SIG-M5 treated with dmso at 0.1 percent for 504 hours (cell line): Measurements from ENCODE around the gene RPS6KC1.
"Not testable (repeated sequence)": the region's sequence is repeated elsewhere in the genome, so short reads cannot be mapped to it uniquely, and the experiment has no call there.

Experiments
- DNase-seq: peaks from one replicate; lab custom pipeline; 2025; ENCODE audit not compliant: unreplicated experiment; lab: John Stamatoyannopoulos, UW

Gene RPS6KC1

DNA sequence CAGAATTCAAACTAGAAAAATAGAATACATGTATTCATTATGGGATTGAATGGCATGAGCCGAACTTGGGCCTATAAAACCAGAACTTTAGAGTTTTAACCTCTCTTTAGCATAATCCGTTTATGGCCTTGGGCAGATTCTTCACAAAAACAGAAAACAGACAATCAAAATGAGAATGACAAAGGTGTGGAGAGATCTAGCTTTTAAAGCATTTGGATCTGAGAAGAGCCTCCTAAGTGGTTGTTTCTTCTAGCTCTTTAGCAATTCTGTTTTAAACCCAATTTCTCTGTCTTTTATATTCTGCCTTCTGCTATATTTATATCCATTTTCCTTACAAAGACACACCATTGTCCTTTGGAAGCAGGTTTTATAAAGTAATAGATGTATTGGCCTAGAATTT lies 160.2 kb downstream of the RPS6KC1 start:
- DNase-seq, result no peak

DNA sequence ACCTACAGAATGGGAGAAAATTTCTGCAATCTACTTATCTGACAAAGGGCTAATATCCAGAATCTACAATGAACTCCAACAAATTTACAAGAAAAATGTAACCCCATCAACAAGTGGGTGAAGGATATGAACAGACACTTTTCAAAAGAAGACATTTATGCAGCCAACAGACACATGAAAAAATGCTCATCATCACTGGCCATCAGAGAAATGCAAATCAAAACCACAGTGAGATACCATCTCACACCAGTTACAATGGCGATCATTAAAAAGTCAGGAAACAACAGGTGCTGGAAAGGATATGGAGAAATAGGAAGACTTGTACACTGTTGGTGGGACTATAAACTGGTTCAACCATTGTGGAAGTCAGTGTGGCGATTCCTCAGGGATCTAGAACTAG lies 168.0 kb downstream of the RPS6KC1 start:
- not testable (repeated sequence) for DNase-seq

DNA sequence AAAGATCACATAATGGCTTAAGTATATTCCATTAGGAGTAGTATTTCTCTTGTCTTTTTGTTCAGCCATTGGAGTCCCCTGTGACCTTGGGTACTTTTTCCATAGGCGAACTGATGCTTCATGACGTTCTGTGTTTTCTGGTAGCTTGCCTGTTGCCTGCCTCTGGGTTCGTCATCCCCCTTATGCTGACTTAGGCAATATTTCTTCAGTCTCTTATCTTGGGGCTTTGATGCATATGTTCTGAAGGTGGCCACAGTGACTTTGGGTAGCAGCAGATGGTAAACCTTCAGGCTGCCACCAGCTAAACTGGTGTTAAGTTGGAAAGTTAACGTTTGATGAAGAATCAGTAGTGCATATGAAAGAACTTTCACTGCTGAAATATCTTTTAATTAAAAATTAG lies 170.2 kb downstream of the RPS6KC1 start:
- no peak for DNase-seq

DNA sequence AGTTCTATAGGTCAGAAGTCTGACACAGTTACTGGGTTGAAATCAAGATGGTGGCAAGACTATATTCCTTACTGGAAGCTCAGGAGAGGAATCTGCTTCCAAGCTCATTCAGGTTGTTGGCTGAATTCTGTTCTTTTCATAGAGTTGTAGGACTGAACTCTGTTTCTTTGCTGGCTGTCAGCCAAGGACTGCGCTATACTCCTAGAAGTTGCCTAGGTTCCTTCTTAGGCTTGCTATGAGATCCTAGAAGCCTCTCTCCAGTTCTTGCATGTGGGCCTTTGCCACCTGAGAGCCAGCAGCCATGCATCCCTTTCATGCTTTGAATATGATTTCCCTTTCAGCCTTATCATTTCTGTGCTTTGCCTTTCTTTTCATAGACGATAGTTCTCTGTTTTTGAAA lies 176.4 kb downstream of the RPS6KC1 start:
- DNase-seq, result no peak

DNA sequence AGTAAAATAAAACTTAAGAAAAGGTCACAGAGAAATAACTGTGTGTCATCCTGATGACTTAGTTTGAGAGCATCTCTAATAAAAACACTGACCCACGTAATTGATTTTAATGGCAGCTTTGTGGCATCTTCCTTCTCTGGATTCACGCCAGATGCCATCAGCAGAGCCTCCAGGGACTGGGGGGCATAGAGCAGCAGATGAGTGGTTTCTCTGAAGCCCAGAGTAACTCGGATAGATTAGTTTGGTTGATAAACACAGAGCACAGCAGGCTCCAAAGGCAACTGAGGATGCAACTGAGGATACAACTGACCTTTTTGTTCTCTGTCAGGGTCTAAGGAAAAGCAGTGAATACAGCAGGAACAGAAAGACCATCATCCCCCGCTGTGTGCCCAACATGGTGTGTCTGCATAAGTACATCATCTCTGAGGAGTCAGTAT lies 180.8 kb downstream of the RPS6KC1 start:
- DNase-seq, result no peak

DNA sequence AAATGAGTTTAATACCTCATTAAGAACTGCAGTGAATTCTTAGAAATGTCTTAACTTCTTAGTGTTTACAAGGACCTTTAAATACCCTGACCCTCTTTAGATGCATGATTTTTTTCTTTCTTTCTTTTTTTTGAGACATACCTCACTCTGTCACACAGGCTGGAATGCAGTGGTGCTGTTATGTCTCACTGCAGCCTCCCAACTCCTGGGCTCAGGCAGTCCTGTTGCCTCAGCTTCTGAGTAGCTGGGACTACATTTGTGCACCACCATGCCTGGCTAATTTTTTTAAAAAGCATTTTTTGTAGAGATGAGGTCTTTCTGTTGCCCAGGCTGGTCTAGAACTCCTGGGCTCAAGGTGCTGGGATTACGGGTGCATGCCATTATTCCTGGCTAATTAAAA lies 191.8 kb downstream of the RPS6KC1 start:
- DNase-seq, result no peak

DNA sequence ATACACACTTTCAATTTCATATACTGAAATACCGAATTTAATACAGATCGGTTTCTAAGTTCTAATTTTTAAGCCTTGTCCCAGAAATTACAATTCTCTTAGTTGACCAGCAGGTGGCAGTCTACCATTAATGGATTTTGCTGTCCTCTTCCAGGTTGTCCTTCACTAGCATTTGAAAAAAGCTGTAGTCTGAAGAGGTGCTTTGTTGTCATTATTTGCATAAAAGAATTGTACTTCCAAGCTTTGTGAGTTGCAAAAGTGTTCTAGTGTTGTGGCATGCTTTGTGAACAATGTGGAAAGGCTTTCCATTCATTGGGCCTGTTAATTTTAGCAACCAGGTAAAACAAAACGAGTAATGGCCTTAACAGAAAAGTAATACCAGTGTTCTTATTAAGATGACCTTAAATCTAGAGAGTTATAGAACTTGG lies 193.6 kb downstream of the RPS6KC1 start:
- DNase-seq, result peak; percentile 75

DNA sequence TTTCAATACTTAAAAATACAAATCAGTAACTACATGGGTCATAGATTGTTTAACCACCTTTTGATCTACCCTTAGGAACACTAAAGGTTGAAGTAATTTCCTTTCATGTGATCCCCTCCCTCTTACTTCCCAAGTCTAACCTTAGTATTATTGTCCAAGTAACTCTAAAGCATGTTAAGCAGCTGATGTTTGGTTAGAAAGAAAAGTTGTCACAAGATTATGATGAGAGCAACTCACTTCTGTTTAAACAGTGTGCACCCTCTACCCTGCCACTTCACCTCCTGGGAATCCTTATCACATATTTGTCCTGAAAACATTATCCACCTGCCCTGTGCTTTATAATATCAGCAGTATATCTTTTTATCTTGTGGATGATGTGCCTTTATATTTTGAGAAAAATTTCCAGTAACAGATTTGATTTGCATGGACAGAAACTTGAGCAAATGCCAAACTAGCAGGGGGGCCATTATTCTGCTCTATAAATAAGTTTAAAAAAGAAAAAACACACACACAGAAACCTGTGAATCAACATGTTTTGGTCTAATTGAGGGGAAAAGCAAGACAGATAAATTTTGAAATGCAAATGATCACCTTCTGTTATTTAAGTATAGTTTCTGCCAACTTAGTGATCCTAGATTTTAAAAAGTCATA lies 194.3 kb downstream of the RPS6KC1 start:
- no peak for DNase-seq

DNA sequence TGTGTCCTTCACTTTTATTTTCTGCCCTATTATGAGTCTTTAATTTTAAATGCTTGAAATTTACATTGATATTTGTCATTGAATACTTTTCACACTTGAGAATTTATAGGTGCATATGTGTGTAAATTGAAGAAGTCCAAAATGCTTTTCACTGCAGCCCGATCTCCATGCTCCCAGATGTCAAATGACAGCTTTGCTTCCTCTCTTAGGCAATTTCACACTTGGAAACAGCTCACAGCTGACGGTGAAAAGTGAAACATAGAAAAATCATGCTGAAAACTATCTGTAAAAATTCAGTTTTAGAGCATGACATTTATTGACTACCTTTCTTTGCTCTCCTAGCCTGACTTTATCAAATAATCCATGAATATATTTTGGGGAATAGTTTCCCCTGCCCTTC lies 196.0 kb downstream of the RPS6KC1 start:
- DNase-seq, result no peak

DNA sequence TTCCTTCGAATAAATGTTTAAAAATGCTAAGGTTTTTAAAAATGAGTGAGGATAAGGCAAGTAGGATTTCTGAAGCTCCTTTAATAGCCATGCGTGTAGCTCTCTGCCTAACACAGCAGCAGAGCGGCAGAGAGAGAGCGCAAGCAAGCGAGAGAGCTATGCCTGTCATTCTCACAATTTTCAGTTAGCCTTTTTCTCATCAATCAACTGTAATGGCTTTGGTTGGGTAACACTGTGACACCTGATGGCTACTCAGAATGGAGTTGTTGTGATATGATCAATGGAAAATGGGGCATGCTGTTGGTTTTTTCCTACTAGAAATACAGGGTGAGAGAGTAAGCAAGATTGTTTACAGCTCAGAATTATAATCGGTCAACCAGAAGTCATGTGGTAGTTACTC lies 198.4 kb downstream of the RPS6KC1 start:
- no peak for DNase-seq

DNA sequence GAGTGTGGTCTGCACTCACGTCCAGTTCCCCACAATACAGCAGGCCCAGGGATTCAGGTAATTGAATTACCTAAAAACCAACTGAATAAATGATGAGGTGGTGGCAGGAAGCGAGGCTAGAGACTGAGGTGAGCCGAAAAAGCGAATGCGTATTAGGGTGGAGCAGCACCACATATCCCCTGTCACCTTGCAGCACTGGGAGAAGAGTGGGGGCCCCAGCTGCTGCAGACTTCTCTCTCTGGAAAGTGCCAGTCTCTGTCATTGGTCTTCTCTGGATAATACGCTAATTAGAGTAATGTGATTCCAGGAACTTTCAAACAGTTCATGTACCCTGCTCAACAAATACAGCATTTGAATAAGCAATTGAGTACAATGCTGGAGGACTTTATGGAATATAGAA lies 199.0 kb downstream of the RPS6KC1 start:
- DNase-seq, result no peak

DNA sequence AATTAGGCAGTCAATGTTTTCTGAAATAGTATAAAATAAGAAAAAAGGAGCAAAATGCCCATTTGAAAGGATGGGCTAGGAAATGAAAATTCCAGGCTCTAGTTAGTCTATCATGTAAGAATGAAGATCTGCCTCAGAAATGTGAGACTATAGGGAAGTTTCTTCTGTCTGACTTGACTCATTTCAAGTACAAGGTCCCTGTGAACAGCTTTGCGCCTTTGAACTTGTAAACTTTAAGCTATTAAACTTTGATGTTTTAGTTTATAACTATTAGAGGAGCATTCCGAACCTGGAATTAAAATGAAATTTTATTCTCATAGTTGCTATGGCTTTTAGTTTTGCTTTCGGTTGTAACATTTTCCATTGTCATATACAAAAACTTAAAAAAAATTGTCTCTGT lies 199.4 kb downstream of the RPS6KC1 start:
- no peak for DNase-seq

DNA sequence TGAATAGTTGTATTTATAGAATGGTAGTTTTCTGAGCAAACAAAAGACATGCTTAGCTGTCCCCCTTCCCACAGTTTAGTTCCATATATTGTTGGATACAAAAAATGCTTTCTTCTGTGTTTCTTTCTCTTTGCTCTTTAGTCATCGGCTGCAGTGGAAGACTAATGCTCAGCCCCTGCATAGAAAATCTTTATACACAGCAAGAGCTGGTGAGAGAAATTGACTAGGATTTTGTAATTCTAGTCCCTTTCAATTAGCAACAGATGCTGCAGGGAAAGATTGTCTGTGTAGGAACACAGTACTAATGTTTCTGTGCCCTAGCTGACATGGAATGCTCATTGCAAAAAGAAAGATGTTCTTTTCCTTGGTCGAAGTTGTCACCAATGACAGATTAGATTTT lies 200.9 kb downstream of the RPS6KC1 start:
- no peak for DNase-seq

DNA sequence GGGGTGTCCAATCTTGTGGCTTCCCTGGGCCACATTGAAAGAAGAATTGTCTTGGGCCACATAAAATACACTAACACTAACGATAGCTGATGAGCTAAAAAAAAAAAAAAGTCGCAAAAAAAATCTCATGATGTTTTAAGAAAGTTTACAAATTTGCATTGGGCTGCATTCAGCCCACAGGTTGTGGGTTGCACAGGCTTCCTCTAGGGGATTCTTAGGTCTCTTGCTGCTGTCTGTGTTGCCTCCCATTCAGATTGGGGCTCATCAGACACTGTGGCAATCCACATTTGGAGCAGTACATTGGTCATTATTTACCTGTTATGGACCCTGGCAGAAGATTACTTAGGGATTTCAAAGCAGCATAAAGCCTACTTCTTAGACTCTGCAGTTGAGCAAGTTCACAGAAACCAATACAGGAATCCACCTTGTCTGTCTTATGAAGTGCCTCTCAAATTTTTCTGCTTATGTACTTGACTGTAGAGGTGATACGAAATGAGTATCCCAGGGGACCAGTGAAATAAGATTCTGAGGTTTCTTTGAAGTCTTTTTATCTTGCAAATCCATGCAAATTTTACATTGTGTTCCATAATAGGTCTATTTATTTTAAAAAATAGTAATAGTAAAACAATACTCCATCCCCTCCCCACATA lies 205.5 kb downstream of the RPS6KC1 start:
- no peak for DNase-seq

DNA sequence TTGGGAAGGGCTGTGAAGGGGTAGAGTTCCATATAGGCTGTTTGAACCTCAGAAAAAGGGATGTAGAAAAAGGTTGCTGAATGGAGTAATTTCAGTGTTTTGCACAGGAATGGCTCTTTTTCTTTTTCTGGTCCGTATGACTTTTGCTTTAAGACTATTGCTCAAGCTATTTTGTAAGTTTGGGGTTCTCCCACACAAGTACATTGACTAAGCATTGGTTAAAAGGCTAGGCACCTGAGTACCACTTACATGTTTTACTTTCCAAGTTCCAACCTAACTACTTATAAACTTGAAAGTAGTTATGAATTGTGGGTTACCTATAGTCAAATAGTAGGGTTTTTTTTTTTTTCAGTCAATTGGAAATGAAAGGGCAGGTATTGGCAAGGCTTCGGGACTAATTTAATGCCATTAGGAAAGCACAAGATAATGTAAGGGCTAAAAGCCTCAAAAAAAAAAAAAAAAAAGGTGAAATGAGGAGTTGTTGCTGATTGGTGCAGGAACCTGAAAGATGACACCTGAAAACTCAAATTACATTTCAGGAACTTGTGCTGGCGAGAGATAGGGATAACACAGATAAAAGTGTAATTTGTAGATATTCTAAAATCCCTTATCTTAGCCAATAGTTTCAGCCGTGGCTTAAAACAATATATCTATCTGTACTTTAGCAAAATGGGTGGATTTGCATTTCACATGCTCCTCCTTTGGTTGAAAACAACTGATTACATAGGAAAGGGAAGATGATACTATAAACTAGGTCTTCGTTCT lies 209.5 kb downstream of the RPS6KC1 start:
- no peak for DNase-seq

DNA sequence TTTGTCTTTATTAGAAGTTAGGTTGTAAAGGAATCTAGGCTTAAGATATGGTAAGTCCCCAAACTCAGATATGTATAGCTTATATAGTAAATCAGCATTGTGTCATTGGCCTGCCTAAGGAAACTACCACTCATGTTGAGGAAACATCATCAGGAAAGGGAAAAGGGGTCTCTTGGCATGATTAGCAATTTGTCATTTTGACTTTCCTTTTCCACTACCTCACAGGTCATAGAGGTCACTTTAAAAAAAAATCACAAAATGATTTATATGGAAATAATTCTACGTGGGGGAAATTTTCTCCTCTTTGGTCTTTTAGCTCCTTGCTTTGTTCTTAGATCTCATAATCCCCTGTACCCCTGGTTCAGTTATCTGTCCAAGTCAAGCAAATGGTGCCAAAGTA lies 213.5 kb downstream of the RPS6KC1 start:
- DNase-seq, result no peak

DNA sequence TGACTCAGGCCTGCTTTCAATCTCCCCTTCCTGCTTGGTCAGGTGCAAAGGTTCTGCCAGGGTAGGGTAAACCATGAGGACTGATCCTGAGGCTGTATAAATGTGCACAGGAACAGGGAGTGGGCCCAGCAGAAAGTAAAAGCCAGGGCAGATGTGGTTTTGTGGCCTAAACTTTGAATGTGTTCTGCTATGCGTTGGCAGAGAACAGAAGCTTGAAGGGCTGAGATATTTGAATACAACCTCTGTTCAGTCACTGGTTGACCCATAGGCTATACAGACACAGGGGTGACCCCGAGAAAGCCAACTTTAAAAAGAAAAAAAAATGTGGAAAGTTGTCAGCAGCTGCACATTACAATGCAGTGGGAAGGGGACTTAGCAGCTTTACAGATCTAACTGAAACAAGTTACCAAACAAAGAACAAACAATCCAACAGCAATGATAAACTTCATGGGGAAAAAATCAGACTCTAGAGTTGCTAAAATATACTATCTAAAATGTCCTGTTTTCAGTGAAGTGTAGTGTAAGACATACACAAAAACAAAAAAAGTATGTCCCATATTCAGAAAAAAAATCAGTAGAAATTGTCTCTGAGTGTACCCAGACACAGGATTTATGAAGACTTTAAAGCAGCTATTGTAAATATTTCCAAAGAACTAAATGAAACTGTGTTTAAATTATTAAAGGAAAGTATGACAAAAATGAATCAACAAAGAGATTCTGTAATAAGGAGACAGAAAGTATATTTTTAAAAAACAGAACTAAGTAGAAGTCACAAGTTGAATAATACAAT lies 216.1 kb downstream of the RPS6KC1 start:
- DNase-seq, result no peak

DNA sequence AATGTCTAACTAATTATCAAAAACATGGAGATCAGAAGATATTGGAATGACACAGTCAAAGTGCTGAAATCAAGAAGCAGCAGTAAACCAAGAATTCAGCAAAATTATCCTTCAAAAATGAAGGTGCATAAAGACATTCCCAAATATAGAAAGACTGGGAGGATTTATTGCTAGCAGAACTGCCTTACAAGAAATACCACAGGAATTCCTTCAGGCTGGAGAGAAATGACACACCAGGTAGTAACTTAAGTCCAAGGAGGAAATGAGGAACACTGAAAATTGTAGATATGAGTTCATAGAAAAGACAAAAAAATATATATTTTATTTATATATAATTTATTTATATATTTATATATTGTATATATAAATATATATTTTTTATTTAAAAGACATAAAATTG lies 217.2 kb downstream of the RPS6KC1 start:
- DNase-seq, result no peak

DNA sequence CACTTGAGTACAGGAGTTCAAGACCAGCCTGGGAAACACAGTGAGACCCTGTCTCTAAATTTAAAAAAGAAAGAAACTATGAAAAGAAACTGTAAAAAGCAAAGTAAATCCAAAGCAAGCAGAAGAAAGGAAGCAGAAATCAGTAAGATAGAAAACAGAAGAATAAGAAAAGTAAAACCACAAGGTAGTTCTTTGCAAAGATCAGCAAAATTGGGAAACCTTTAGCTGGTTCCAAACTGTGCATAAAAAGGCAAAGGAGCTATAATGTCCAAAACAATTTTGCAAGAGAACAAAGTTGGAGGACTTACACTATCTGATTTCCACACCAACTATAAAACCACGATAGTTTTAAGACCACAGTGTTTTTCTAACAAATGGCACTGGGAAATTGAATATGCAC lies 218.8 kb downstream of the RPS6KC1 start:
- no peak for DNase-seq

DNA sequence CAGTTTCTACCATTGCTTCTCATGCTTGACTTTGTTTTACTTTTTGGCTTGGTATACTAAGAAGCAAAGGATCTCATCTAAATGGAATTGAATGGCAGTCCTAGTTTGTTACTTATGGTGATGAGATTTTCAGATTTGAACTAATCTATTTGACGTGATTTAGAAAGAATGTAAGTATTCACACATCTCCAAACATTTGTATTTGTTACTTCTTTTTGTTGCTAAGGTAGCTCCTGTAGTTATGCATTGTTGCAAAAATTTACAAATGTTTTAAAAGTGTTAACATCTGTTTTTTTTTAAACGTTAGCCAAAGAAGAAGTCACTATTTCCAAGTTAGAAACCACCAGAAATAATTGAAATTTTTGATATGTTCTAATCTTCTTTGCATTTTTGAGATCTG lies 222.5 kb downstream of the RPS6KC1 start:
- DNase-seq, result no peak

DNA sequence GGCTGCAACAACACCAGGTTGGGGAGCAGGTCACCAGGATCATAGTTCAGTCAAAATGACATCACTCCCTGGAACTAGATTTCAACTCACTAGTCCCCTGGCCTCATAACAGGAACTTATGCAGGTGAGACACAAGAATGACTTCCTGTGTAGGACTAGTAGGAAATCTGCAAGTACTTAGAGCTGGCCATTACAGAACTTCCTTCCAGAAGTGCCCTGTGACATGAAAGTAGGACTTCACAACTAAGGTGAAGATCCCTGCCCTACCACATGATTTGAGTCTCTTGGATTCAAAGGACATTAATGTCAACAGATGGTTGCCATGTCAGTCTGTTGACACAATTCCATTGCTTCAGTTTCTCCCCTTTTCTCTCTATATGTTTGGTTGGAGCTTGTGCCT lies 223.1 kb downstream of the RPS6KC1 start:
- DNase-seq, result no peak

DNA sequence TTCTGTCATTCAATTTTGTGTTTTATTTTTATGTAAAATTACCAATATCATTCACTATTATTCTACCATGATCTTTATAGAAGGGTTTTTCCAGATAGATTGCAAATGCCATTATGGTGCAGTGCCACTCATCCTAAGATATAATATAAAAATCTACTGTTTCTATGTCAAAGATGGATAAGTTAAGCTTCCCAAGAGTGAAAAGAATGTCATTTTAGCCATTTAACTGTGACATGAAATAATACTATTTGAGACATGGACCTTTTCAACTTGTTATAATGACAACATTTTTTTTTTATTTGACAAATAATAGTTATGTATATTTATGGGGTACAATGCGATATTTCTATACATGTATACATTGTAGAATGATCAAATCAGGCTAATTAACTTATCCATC lies 224.3 kb downstream of the RPS6KC1 start:
- no peak for DNase-seq
